Measurements from ENCODE around the gene CDKAL1.
A peak's percentile ranks its signal among the peaks of the same experiment; 100 is the strongest.

Gene CDKAL1

DNA sequence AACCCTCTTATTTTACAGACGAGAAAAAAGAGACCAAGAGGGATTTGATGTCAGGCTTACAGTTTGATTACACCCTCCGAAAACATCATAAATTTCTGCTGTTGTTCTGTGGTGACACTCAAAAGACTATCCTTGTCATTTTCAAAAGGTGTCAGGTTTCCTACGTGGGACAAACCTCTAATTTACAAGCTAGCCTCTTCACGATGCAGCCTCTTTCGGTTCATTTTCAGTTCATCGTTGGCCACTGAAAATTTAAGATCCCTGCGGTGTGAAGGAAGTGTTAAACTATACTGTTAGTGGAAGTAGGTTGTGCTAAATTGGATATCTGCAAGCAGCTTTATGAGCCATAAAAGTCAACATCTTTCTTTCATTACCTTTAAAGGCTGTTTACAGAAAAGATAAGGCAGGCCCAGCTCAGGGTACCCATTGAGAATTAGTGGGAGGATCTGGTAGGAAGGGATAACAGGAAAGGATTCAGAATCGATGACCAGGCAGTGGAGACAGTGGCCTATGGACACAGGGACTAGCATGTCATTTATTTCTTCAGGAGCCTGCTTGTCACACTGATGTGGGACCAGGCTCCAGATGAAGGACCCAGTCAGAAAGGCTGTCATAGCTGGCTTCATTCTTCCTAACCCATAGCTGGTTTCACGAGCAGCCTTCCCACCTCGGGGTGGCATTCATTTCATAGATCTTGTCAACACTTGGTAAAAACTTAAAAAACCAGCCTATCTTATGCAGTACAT, 730.2 kb downstream of the CDKAL1 start:
- no peak overlapping the region for H3K27ac ChIP-seq
- H3K36me3 ChIP-seq (replicated peaks), result no peaks in the 10 kb centered on the region
- no peak overlapping the region for H3K4me3 ChIP-seq (ENCODE audit: low read depth, low read length)
- no peak for DNase-seq
- H3K27me3 ChIP-seq (replicated peaks), result no peaks in the 10 kb centered on the region
- in situ Hi-C loops (cut with HindIII; ENCODE audit: low pct_ligation_motif_present, low sequenced_read_pairs), result no loop called here
- TF ChIP-seq, protein P1, sequence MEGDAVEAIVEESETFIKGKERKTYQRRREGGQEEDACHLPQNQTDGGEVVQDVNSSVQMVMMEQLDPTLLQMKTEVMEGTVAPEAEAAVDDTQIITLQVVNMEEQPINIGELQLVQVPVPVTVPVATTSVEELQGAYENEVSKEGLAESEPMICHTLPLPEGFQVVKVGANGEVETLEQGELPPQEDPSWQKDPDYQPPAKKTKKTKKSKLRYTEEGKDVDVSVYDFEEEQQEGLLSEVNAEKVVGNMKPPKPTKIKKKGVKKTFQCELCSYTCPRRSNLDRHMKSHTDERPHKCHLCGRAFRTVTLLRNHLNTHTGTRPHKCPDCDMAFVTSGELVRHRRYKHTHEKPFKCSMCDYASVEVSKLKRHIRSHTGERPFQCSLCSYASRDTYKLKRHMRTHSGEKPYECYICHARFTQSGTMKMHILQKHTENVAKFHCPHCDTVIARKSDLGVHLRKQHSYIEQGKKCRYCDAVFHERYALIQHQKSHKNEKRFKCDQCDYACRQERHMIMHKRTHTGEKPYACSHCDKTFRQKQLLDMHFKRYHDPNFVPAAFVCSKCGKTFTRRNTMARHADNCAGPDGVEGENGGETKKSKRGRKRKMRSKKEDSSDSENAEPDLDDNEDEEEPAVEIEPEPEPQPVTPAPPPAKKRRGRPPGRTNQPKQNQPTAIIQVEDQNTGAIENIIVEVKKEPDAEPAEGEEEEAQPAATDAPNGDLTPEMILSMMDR (IDR thresholded peaks at IDR 0.05; ENCODE audit: low read depth, low read length, missing control alignments), result no peak

DNA sequence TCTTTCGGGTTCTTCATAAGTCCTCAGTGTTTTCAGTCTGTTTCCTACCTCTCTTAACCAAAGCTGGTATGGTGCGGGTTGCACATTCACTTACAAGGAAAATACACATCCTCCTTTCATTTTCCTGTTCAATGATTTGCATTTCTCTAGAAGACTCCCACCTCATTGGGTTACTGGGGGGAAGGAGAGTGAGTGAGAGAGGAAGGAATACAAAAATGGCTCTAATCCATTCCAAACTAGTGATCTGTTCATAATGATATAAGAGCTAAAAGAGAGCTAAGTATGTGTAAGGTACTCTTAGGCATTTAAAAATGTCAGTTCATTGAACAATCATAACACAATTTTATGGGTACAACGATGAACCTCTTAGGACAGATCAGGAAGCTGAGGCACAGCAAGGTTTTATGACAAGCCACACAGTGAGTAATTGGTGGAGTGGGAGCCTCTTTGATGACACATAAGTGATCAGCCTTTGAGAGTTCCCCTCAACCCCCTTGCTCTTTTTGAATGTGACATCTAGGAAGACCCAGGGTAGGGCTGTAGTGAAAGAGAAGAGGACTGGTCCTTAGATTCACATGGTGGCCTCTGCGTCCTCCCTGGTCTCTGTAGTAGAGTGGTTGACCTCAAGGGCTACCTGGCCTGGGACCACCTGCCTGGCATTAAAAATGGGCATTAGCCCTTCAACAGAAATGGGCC, 730.9 kb downstream of the CDKAL1 start:
- no peaks in the 10 kb centered on the region for H3K36me3 ChIP-seq (replicated peaks)
- in situ Hi-C loops (cut with HindIII; ENCODE audit: low pct_ligation_motif_present, low sequenced_read_pairs), result no loop called here
- no peak for DNase-seq
- TF ChIP-seq, protein P1 (IDR thresholded peaks at IDR 0.05; ENCODE audit: low read depth, low read length, missing control alignments), result no peak
- no peak overlapping the region for H3K27ac ChIP-seq
- H3K4me3 ChIP-seq (ENCODE audit: low read depth, low read length), result no peak overlapping the region
- H3K27me3 ChIP-seq (replicated peaks), result no peaks in the 10 kb centered on the region

DNA sequence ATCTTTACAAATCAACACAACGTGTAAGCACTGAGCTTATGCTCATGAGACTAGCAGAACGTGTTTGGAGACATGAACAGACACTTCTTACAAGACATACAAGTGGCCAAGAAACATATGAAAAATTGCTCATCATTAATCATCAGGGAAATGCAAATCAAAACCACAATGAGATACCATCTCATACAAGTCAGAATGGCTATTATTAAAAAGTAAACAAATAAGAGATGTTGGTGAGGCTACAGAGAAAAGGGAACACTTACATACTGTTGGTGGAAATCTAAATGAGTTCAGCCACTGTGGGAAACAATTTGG, 731.4 kb downstream of the CDKAL1 start:
- TF ChIP-seq, protein P1 (IDR thresholded peaks at IDR 0.05; ENCODE audit: low read depth, low read length, missing control alignments), result no peak
- Histone ChIP-seq H3K27me3 (replicated peaks) (no peaks in the 10 kb centered on the region), H3K27ac (no peak overlapping the region), H3K36me3 (replicated peaks) (no peaks in the 10 kb centered on the region), H3K4me3 (ENCODE audit: low read depth, low read length) (no peak overlapping the region)
- in situ Hi-C loops (cut with HindIII; ENCODE audit: low pct_ligation_motif_present, low sequenced_read_pairs), result no loop called here
- no peak for DNase-seq

DNA sequence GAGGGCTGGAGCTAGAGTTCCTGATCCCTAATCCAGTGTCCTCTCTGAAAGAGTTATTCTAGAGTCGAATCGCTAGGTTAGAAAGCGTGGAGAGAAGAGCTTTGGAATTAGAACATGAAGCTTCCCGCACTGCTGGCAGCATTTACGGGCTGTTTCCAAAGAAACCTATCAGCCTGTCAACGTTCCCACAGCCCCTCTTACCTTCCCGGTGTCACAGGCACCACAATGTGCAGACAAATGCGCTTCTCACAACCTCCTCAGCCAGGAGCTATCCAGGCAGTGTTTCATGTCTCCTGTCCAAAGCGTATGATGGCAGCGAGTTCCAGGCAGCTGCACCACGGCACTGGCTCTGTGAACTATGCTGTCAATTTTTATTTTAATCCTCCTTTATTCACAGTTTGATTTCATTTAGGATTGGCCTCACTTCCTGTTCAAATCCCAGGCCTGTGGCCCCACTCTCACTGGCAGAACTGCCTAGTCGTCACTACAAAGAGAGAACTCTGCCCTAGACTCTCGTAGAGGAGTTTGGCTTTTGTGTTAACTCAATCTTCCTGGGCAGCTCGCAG, 736.5 kb downstream of the CDKAL1 start:
- in situ Hi-C loops (cut with HindIII; ENCODE audit: low pct_ligation_motif_present, low sequenced_read_pairs), result no loop called here
- no peak for DNase-seq
- Histone ChIP-seq H3K4me3 (ENCODE audit: low read depth, low read length) (no peak overlapping the region), H3K36me3 (replicated peaks) (no peaks in the 10 kb centered on the region), H3K27me3 (replicated peaks) (no peaks in the 10 kb centered on the region), H3K27ac (no peak overlapping the region)
- TF ChIP-seq, protein P1 (IDR thresholded peaks at IDR 0.05; ENCODE audit: low read depth, low read length, missing control alignments), result no peak

DNA sequence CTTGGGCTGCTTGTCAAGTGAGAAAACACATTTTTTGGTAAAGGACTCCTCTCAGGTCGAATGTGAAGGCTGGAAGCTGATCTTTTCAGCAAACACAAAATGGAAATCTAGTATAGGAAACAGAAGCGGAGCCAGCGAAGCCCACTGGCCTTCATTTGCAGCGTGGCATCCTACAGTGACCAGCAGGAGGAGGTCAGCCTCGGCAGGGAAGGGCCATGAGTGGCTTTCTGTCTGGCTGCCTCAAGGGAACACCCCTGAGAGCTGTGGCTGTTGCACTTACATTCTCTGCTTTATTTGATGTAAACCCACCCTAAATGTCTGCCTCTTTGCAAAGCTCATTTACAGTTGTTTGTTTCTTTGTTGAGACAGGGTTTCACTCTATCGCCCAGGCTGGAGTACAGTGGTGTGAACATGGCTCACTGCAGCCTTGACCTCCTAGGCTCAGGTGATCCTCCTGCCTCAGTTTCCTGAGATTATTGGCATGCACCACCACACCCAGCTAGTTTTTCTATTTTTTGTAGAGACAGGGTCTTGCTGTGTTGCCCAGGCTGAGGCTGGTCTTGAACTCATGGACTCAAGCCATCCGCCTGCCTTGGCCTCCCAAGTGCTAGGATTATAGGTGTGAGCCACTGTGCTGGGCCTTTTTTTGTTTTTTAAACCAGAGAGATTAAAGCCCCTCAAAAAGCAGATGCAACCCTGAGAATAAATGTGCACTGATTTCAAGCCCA, 737.3 kb downstream of the CDKAL1 start:
- Histone ChIP-seq H3K4me3 (ENCODE audit: low read depth, low read length) (no peak overlapping the region), H3K27me3 (replicated peaks) (no peaks in the 10 kb centered on the region), H3K36me3 (replicated peaks) (no peaks in the 10 kb centered on the region), H3K27ac (no peak overlapping the region)
- TF ChIP-seq, protein P1 (IDR thresholded peaks at IDR 0.05; ENCODE audit: low read depth, low read length, missing control alignments), result peak; percentile 7
- DNase-seq, result no peak
- in situ Hi-C loops (cut with HindIII; ENCODE audit: low pct_ligation_motif_present, low sequenced_read_pairs), result no loop called here

Data from brain microvascular endothelial cell (primary cell).